GM21367 (cell line): ENCODE results near the gene EML4.

Source experiments
- ATAC-seq: cut with Tn5 transposase; IDR thresholded peaks from one replicate; pipeline ENCODE4 v1.9.1; 2021; ENCODE audit not compliant: unreplicated experiment

EML4 gene

GRCh38 chr2:42137125-42137841 is 31.9 kb upstream of the EML4 start:
- no peak for ATAC-seq

- ATAC-seq, result no peak
Measured at GRCh38 chr2:42138163-42139015, 30.8 kb upstream of the EML4 start.

- ATAC-seq, result no peak
Measured at GRCh38 chr2:42139101-42139500, 30.1 kb upstream of the EML4 start.

GRCh38 chr2:42140496-42140895 is 28.7 kb upstream of the EML4 start:
- no peak for ATAC-seq

GRCh38 chr2:42141687-42142546 is 27.2 kb upstream of the EML4 start:
- ATAC-seq, result no peak

- ATAC-seq, result no peak
Measured at GRCh38 chr2:42142547-42143184, 26.5 kb upstream of the EML4 start.

- no peak for ATAC-seq
Measured at GRCh38 chr2:42147641-42148274, 21.4 kb upstream of the EML4 start.

GRCh38 chr2:42150159-42150558 is 19.0 kb upstream of the EML4 start:
- ATAC-seq, result no peak

- no peak for ATAC-seq
Measured at GRCh38 chr2:42153944-42154581, 15.1 kb upstream of the EML4 start.

GRCh38 chr2:42156721-42157120 is 12.4 kb upstream of the EML4 start:
- ATAC-seq, result no peak

- no peak for ATAC-seq
Measured at GRCh38 chr2:42161444-42161843, 7.7 kb upstream of the EML4 start.

- no peak for ATAC-seq
Measured at GRCh38 chr2:42163444-42164045, 5.6 kb upstream of the EML4 start.

GRCh38 chr2:42164046-42164445 is 5.1 kb upstream of the EML4 start:
- ATAC-seq, result no peak

- no peak for ATAC-seq
Measured at GRCh38 chr2:42164971-42165370, 4.2 kb upstream of the EML4 start.

GRCh38 chr2:42167458-42167857 is 1.7 kb upstream of the EML4 start:
- ATAC-seq, result no peak

GRCh38 chr2:42168459-42169099 is 574 bp upstream of the EML4 start:
- no peak for ATAC-seq

GRCh38 chr2:42169874-42170521 is 845 bp downstream of the EML4 start:
- peak; percentile 26 for ATAC-seq

GRCh38 chr2:42170619-42171395 is 1.7 kb downstream of the EML4 start:
- ATAC-seq, result no peak
